PC-9 (cell line): ENCODE measurements around the gene QPCTL.
"Not testable (repeated sequence)": the region's sequence is repeated elsewhere in the genome, so short reads cannot be mapped to it uniquely, and the experiment has no call there.

Experiments used
- CTCF ChIP-seq: fragments of 200-600 bp; sonication (generic); conservative IDR thresholded peaks from 2 replicates; pipeline ENCODE4 v1.6.1; 2017; ENCODE audit warnings: mixed run types, antibody characterized with exemption, mild to moderate bottlenecking, moderate library complexity
- EZH2 ChIP-seq: fragments of 200-600 bp; sonication (generic); IDR thresholded peaks from 2 replicates; pipeline ENCODE4 v1.8.0; 2017; ENCODE audit warnings: antibody characterized with exemption, low read depth

GRCh38 chr19:45728683-45729082, 36.2 kb downstream of the QPCTL start:
- not testable (repeated sequence) for TF ChIP-seq CTCF, EZH2
